Liver (tissue), 9 donors: ENCODE data around the gene DCAF8. TPM values are rescaled to one million over a fixed set of nuclear protein-coding genes. Genes with fewer than 3 reads are reported as not detected.

Source experiments
- DNase-seq: peaks from one replicate; pipeline ENCODE4 v3.0.0-alpha.2; 2017; ENCODE audit warnings: low spot score
- H3K27ac ChIP-seq, 2 donors: one replicate each; pipeline ENCODE4 v1.7.0; 2013; ENCODE audit warnings: inconsistent platforms in 2 of 2, low read length in 2 of 2, control low read depth in 1 of 2, low read depth in 1 of 2, mild to moderate bottlenecking in 1 of 2
- H3K27me3 ChIP-seq, 4 donors: one replicate each; pipeline versions ENCODE4 v1.6.1 to v1.7.0; 2013; ENCODE audit warnings: low read length in 3 of 4, inconsistent platforms in 1 of 4, mild to moderate bottlenecking in 1 of 4, moderate library complexity in 1 of 4; ENCODE audit not compliant: control insufficient read depth in 4 of 4, insufficient read depth in 4 of 4
- H3K36me3 ChIP-seq, 4 donors: one replicate each; pipeline versions ENCODE4 v1.6.1 to v1.7.0; 2013; ENCODE audit warnings: low read length in 3 of 4, mild to moderate bottlenecking in 3 of 4, low read depth in 1 of 4, moderate library complexity in 1 of 4; ENCODE audit not compliant: control insufficient read depth in 4 of 4, insufficient read depth in 3 of 4
- H3K4me1 ChIP-seq, 4 donors: one replicate each; pipeline versions ENCODE4 v1.6.1 to v1.7.0; 2013; ENCODE audit warnings: low read length in 3 of 4, mild to moderate bottlenecking in 3 of 4, moderate library complexity in 1 of 4; ENCODE audit not compliant: control insufficient read depth in 4 of 4, insufficient read depth in 4 of 4
- H3K4me3 ChIP-seq, 3 donors: one replicate each; pipeline versions ENCODE4 v1.6.1 to v1.7.0; 2013; ENCODE audit warnings: low read length in 3 of 3, control low read depth in 1 of 3, low read depth in 1 of 3, mild to moderate bottlenecking in 1 of 3
- H3K9ac ChIP-seq, 2 donors: one replicate each; pipeline ENCODE4 v1.7.0; 2013; ENCODE audit warnings: low read length in 2 of 2, mild to moderate bottlenecking in 2 of 2, moderate library complexity in 2 of 2, control low read depth in 1 of 2, low read depth in 1 of 2
- H3K9me3 ChIP-seq, 4 donors: one replicate each; pipeline versions ENCODE4 v1.6.1 to v1.7.0; 2013; ENCODE audit warnings: low read length in 3 of 4; ENCODE audit not compliant: control insufficient read depth in 4 of 4
- CTCF ChIP-seq: fragments of 150-350 bp; IDR thresholded peaks from 2 replicates; pipeline ENCODE4 v1.5.1; 2017; ENCODE audit warnings: improper control_type of control experiment, low read depth, low read length; ENCODE audit not compliant: missing input control
- EGR1 ChIP-seq, 2 donors: IDR thresholded peaks; 2 replicates each; pipeline ENCODE4 v1.6.1; 2016 to 2018; ENCODE audit warnings: antibody characterized with exemption in 2 of 2, low read depth in 2 of 2
- FOXA1 ChIP-seq: IDR thresholded peaks from 2 replicates; pipeline ENCODE4 v1.6.1; 2016; ENCODE audit warnings: antibody characterized with exemption
- FOXA2 ChIP-seq: IDR thresholded peaks from 2 replicates; pipeline ENCODE4 v1.6.1; 2016; ENCODE audit warnings: antibody characterized with exemption
- GABPA ChIP-seq, 2 donors: IDR thresholded peaks in 1 of 2; conservative IDR thresholded peaks in 1 of 2; 2 replicates each; pipeline ENCODE4 v1.6.1; 2016; ENCODE audit warnings: antibody characterized with exemption in 2 of 2, mild to moderate bottlenecking in 1 of 2, moderate library complexity in 1 of 2
- HNF4A ChIP-seq, 2 donors: conservative IDR thresholded peaks; 2 replicates each; pipeline ENCODE4 v1.6.1; 2016; ENCODE audit warnings: antibody characterized with exemption in 2 of 2, mild to moderate bottlenecking in 2 of 2
- HNF4G ChIP-seq: IDR thresholded peaks from 2 replicates; pipeline ENCODE4 v1.6.1; 2016; ENCODE audit warnings: antibody characterized with exemption
- JUND ChIP-seq, 2 donors: IDR thresholded peaks; 2 replicates each; pipeline ENCODE4 v1.6.1; 2016; ENCODE audit warnings: antibody characterized with exemption in 2 of 2
- MAX ChIP-seq: IDR thresholded peaks from 2 replicates; pipeline ENCODE4 v1.6.1; 2016; ENCODE audit warnings: antibody characterized with exemption
- NR2F2 ChIP-seq: IDR thresholded peaks from 2 replicates; pipeline ENCODE4 v1.6.1; 2016; ENCODE audit warnings: antibody characterized with exemption
- RAD21 ChIP-seq, 2 donors: IDR thresholded peaks; 2 replicates each; pipeline ENCODE4 v1.6.1; 2016; ENCODE audit warnings: antibody characterized with exemption in 2 of 2, mild to moderate bottlenecking in 2 of 2
- RXRA ChIP-seq, 2 donors: IDR thresholded peaks; 2 replicates each; pipeline ENCODE4 v1.6.1; 2017 to 2018; ENCODE audit warnings: antibody characterized with exemption in 2 of 2, mild to moderate bottlenecking in 1 of 2
- SP1 ChIP-seq: IDR thresholded peaks from 2 replicates; pipeline ENCODE4 v1.6.1; 2018; ENCODE audit warnings: antibody characterized with exemption, mild to moderate bottlenecking
- TAF1 ChIP-seq: conservative IDR thresholded peaks from 2 replicates; pipeline ENCODE4 v1.6.1; 2016; ENCODE audit warnings: antibody characterized with exemption, mild to moderate bottlenecking
- YY1 ChIP-seq: IDR thresholded peaks from 2 replicates; pipeline ENCODE4 v1.6.1; 2016; ENCODE audit warnings: antibody characterized with exemption, mild to moderate bottlenecking
- ZBTB33 ChIP-seq: IDR thresholded peaks from 2 replicates; pipeline ENCODE4 v1.6.1; 2016; ENCODE audit warnings: antibody characterized with exemption
- WGBS: extraction: QIAGEN DNeasy Blood & Tissue Kit; methylation state at CpG from one replicate; pipeline ENCODE4 v1.1.7; 2013; 5-methylcytosine and 5-hydroxymethylcytosine counted together
- polyA plus RNA-seq, 2 donors: library from polyadenylated mRNA; stranded (reverse) in 1 of 2; unstranded in 1 of 2; fragments of 200-250 nt in 1 of 2; fragments of >200 nt in 1 of 2; fragmentation: Nextera tagmentation in 1 of 2; extraction: Ambion mirVana in 1 of 2; gene quantifications; one replicate each; pipeline versions ENCODE4 v1.2.1 to v1.2.3, GENCODE V29; 2013 to 2015
- total RNA-seq, 2 donors: library from RNA; depleted of rRNA; stranded (reverse); fragments of >200 nt; gene quantifications; one replicate each; pipeline ENCODE4 v1.2.3, GENCODE V29; 2014
- TF ChIP-seq, protein P1 (sequence below): IDR thresholded peaks from 2 replicates; pipeline ENCODE4 v1.6.1; 2016; ENCODE audit warnings: antibody characterized with exemption, mild to moderate bottlenecking
- TF ChIP-seq, protein P2 (sequence below): IDR thresholded peaks from 2 replicates; pipeline ENCODE4 v1.6.1; 2016; ENCODE audit warnings: antibody characterized with exemption
- donor health status: healthy.
- donor health status: healthy.
- donor health status: healthy.
- donor health status: healthy.
- donor health status: healthy.

DCAF8 gene
- total and polyA plus RNA-seq, 4 donors, result 80.3 to 199 (median 102) TPM

DNA sequence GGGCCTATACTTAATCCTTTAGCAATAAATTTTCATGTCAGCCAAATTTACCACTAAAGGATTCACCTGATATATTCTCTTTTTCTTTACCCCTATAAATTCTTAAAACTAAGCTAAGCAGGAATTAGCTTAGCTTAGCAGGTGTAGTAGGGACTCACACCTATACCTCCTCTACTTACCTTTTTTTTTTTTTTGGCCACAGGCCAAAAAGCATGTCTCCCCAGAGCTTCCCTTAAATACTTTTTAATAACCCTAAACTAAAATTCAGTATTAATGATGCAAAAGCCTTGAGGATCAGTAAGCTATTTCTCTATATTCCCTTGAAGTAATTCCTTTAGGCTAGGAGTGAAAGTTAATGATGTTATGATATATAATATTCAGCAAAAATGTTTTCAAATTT is 33.9 kb downstream of the DCAF8 start (continued):
- TF ChIP-seq ZBTB33 (no peak), EGR1 (IDR thresholded peaks at IDR 0.05; ENCODE audit: low read depth in 2 of 2) (no peak), TAF1 (no peak)

GRCh38 chr1:160227561-160227960 is 34.8 kb downstream of the DCAF8 start:
- H3K36me3 ChIP-seq, result peaks cover 9 to 86% (median 79%) of the 10 kb centered on the region in 4 donors
- no peak for DNase-seq
- no peak for TF ChIP-seq CTCF
- no peak for TF ChIP-seq FOXA1
- TF ChIP-seq MAX, result no peak
- no peak for TF ChIP-seq YY1
- no peak for TF ChIP-seq FOXA2
- TF ChIP-seq HNF4G, result no peak
- no peak for TF ChIP-seq RXRA (IDR thresholded peaks at IDR 0.05)
- TF ChIP-seq ZBTB33, result no peak
- TF ChIP-seq TAF1, result no peak
- TF ChIP-seq HNF4A (conservative IDR thresholded peaks at IDR 0.05), result no peak
- TF ChIP-seq EGR1 (IDR thresholded peaks at IDR 0.05; ENCODE audit: low read depth in 2 of 2), result no peak
- TF ChIP-seq JUND (IDR thresholded peaks at IDR 0.05), result no peak
- TF ChIP-seq, protein P1, sequence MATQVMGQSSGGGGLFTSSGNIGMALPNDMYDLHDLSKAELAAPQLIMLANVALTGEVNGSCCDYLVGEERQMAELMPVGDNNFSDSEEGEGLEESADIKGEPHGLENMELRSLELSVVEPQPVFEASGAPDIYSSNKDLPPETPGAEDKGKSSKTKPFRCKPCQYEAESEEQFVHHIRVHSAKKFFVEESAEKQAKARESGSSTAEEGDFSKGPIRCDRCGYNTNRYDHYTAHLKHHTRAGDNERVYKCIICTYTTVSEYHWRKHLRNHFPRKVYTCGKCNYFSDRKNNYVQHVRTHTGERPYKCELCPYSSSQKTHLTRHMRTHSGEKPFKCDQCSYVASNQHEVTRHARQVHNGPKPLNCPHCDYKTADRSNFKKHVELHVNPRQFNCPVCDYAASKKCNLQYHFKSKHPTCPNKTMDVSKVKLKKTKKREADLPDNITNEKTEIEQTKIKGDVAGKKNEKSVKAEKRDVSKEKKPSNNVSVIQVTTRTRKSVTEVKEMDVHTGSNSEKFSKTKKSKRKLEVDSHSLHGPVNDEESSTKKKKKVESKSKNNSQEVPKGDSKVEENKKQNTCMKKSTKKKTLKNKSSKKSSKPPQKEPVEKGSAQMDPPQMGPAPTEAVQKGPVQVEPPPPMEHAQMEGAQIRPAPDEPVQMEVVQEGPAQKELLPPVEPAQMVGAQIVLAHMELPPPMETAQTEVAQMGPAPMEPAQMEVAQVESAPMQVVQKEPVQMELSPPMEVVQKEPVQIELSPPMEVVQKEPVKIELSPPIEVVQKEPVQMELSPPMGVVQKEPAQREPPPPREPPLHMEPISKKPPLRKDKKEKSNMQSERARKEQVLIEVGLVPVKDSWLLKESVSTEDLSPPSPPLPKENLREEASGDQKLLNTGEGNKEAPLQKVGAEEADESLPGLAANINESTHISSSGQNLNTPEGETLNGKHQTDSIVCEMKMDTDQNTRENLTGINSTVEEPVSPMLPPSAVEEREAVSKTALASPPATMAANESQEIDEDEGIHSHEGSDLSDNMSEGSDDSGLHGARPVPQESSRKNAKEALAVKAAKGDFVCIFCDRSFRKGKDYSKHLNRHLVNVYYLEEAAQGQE, result no peak
- no peak for TF ChIP-seq NR2F2
- TF ChIP-seq RAD21 (IDR thresholded peaks at IDR 0.05), result no peak
- TF ChIP-seq, protein P2, sequence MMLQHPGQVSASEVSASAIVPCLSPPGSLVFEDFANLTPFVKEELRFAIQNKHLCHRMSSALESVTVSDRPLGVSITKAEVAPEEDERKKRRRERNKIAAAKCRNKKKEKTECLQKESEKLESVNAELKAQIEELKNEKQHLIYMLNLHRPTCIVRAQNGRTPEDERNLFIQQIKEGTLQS, result no peak
- no peak for TF ChIP-seq SP1
- no peak for TF ChIP-seq GABPA (IDR thresholded peaks at IDR 0.05 in 1 of 2, conservative IDR thresholded peaks at IDR 0.05 in 1 of 2)
- 99% methylated on average over 1 of the region's 1 CpG for WGBS
- no peak overlapping the region for H3K27ac ChIP-seq
- no peaks in the 10 kb centered on the region for H3K4me1 ChIP-seq
- no peaks in the 10 kb centered on the region for H3K27me3 ChIP-seq
- H3K4me3 ChIP-seq, result no peak overlapping the region
- H3K9ac ChIP-seq, result no peak overlapping the region
- H3K9me3 ChIP-seq, result no peaks in the 10 kb centered on the region
